ENCODE results near the gene CBLB.
"Not testable (repeated sequence)": the region's sequence is repeated elsewhere in the genome, so short reads cannot be mapped to it uniquely, and the experiment has no call there.

Gene CBLB

GRCh38 chr3:105755121-105755886 lies 113.5 kb downstream of the CBLB start:
- no peak for DNase-seq (ENCODE audit: low spot score)

GRCh38 chr3:105752791-105753415 lies 115.9 kb downstream of the CBLB start:
- DNase-seq (ENCODE audit: low spot score): no peak

GRCh38 chr3:105747696-105748095 lies 121.1 kb downstream of the CBLB start:
- no peak for DNase-seq (ENCODE audit: low spot score)

- no peak for DNase-seq (ENCODE audit: low spot score)
Measured at GRCh38 chr3:105747060-105747541, 121.7 kb downstream of the CBLB start.

GRCh38 chr3:105746231-105746996 lies 122.4 kb downstream of the CBLB start:
- DNase-seq (ENCODE audit: low spot score): no peak

GRCh38 chr3:105745046-105745445 lies 123.8 kb downstream of the CBLB start:
- no peak for DNase-seq (ENCODE audit: low spot score)

GRCh38 chr3:105744202-105744601 lies 124.6 kb downstream of the CBLB start:
- no peak for DNase-seq (ENCODE audit: low spot score)

GRCh38 chr3:105733356-105733755 lies 135.5 kb downstream of the CBLB start:
- no peak for DNase-seq (ENCODE audit: low spot score)

- DNase-seq (ENCODE audit: low spot score): no peak
Measured at GRCh38 chr3:105731686-105732085, 137.1 kb downstream of the CBLB start.

- DNase-seq (ENCODE audit: low spot score): no peak
Measured at GRCh38 chr3:105730801-105731354, 137.9 kb downstream of the CBLB start.

GRCh38 chr3:105729667-105730066 lies 139.1 kb downstream of the CBLB start:
- no peak for DNase-seq (ENCODE audit: low spot score)

GRCh38 chr3:105728771-105729312 lies 140.0 kb downstream of the CBLB start:
- no peak for DNase-seq (ENCODE audit: low spot score)

GRCh38 chr3:105727036-105727435 lies 141.8 kb downstream of the CBLB start:
- DNase-seq (ENCODE audit: low spot score): not testable (repeated sequence)

GRCh38 chr3:105722943-105723556 lies 145.8 kb downstream of the CBLB start:
- peak; percentile 58 for DNase-seq (ENCODE audit: low spot score)

- no peak for DNase-seq (ENCODE audit: low spot score)
Measured at GRCh38 chr3:105719791-105720190, 149.0 kb downstream of the CBLB start.

- no peak for DNase-seq (ENCODE audit: low spot score)
Measured at GRCh38 chr3:105715372-105715771, 153.4 kb downstream of the CBLB start.

- DNase-seq (ENCODE audit: low spot score): no peak
Measured at GRCh38 chr3:105714453-105714852, 154.4 kb downstream of the CBLB start.

- no peak for DNase-seq (ENCODE audit: low spot score)
Measured at GRCh38 chr3:105708980-105709379, 159.8 kb downstream of the CBLB start.

- DNase-seq (ENCODE audit: low spot score): no peak
Measured at GRCh38 chr3:105707009-105707408, 161.8 kb downstream of the CBLB start.

GRCh38 chr3:105704726-105705410 lies 163.9 kb downstream of the CBLB start:
- DNase-seq (ENCODE audit: low spot score): no peak

- no peak for DNase-seq (ENCODE audit: low spot score)
Measured at GRCh38 chr3:105700575-105700974, 168.2 kb downstream of the CBLB start.
